ENCODE measurements around the gene TARS3.

- TF ChIP-seq, protein P1, sequence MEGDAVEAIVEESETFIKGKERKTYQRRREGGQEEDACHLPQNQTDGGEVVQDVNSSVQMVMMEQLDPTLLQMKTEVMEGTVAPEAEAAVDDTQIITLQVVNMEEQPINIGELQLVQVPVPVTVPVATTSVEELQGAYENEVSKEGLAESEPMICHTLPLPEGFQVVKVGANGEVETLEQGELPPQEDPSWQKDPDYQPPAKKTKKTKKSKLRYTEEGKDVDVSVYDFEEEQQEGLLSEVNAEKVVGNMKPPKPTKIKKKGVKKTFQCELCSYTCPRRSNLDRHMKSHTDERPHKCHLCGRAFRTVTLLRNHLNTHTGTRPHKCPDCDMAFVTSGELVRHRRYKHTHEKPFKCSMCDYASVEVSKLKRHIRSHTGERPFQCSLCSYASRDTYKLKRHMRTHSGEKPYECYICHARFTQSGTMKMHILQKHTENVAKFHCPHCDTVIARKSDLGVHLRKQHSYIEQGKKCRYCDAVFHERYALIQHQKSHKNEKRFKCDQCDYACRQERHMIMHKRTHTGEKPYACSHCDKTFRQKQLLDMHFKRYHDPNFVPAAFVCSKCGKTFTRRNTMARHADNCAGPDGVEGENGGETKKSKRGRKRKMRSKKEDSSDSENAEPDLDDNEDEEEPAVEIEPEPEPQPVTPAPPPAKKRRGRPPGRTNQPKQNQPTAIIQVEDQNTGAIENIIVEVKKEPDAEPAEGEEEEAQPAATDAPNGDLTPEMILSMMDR (conservative IDR thresholded peaks at IDR 0.05): no peak
- TF ChIP-seq ZFX (IDR thresholded peaks at IDR 0.05): no peak
Measured at GRCh38 chr15:101712078-101712477, 12.2 kb downstream of the TARS3 start.

All from C4-2B (cell line).